Muscle layer of colon (tissue), 2 donors: ENCODE measurements around the gene BAZ1B.
A peak's percentile ranks its signal among the peaks of the same experiment; 100 is the strongest.
"Not testable (repeated sequence)": the region's sequence is repeated elsewhere in the genome, so short reads cannot be mapped to it uniquely, and the experiment has no call there.

Experiments
- H3K27ac ChIP-seq: one replicate; pipeline ENCODE4 v1.7.0; 2013; ENCODE audit warnings: low read depth, mild to moderate bottlenecking, low read length, moderate library complexity
- H3K27me3 ChIP-seq, 2 donors: one replicate each; pipeline ENCODE4 v1.7.0; 2013; ENCODE audit warnings: low read length in 2 of 2, mild to moderate bottlenecking in 2 of 2; ENCODE audit not compliant: insufficient read depth in 2 of 2, control insufficient read depth in 1 of 2
- H3K36me3 ChIP-seq: one replicate; pipeline ENCODE4 v1.7.0; 2013; ENCODE audit warnings: mild to moderate bottlenecking, low read length; ENCODE audit not compliant: insufficient read depth
- H3K4me1 ChIP-seq: one replicate; pipeline ENCODE4 v1.7.0; 2013; ENCODE audit warnings: mild to moderate bottlenecking, low read length; ENCODE audit not compliant: insufficient read depth
- H3K4me3 ChIP-seq, 2 donors: one replicate each; pipeline ENCODE4 v1.7.0; 2013; ENCODE audit warnings: low read length in 2 of 2, low read depth in 1 of 2, mild to moderate bottlenecking in 1 of 2, moderate library complexity in 1 of 2
- H3K9ac ChIP-seq: one replicate; pipeline ENCODE4 v1.7.0; 2013; ENCODE audit warnings: low read length
- H3K9me3 ChIP-seq: one replicate; pipeline ENCODE4 v1.7.0; 2013; ENCODE audit warnings: mild to moderate bottlenecking, low read length
- donor health status: abdominal sarcoma.
- donor health status: Adenocarcinoma of cecum.

Gene BAZ1B

GRCh38 chr7:73522105-73522872 is at the start of gene BAZ1B:
Gene BAZ1B (minus strand): TSS chr7:73522293. CDS start chr7:73521933, 360 bp downstream.
- H3K27me3 ChIP-seq, result no peaks in the 10 kb centered on the region
- H3K4me3 ChIP-seq, result peak within 1 kb of the TSS; percentile 49 to 55
- H3K27ac ChIP-seq, result peak within 1 kb of the TSS; percentile 91
- peak within 1 kb of the TSS; percentile 49 for H3K9ac ChIP-seq
- H3K4me1 ChIP-seq, result peaks cover 31% of the 10 kb centered on the region
- peaks cover under 1% of the 10 kb centered on the region for H3K36me3 ChIP-seq
- no peaks in the 10 kb centered on the region for H3K9me3 ChIP-seq

DNA sequence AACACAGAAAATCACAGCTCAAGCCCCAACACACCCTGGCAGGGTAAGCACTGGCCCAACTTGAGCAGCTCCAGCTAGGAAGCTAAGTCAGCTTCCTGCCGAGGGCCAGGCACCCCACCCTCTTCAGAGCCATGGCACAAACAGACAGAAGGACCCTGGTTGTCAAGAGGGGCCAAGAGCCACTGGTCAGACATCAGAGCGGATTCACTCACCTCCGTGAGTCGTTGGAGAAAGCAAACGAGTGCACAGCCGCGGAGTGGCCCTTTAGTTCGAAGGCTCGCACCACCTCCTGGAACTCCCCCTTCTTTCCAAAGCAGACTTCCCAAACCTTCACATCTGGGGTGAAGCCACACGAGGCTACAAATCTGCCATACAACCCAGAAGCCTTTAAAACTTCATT is 48.9 kb upstream of the BAZ1B start:
- H3K27me3 ChIP-seq, result no peaks in the 10 kb centered on the region
- H3K4me3 ChIP-seq, result no peak overlapping the region
- H3K36me3 ChIP-seq, result peaks cover 53% of the 10 kb centered on the region
- H3K27ac ChIP-seq, result no peak overlapping the region
- no peaks in the 10 kb centered on the region for H3K9me3 ChIP-seq
- H3K4me1 ChIP-seq, result no peaks in the 10 kb centered on the region
- no peak overlapping the region for H3K9ac ChIP-seq

- Histone ChIP-seq H3K27me3 (no peaks in the 10 kb centered on the region), H3K9ac (no peak overlapping the region), H3K4me1 (no peaks in the 10 kb centered on the region), H3K9me3 (no peaks in the 10 kb centered on the region), H3K36me3 (peaks cover 53% of the 10 kb centered on the region), H3K4me3 (no peak overlapping the region), H3K27ac (no peak overlapping the region)
Observed at GRCh38 chr7:73570521-73570920, 48.4 kb upstream of the BAZ1B start.

- Histone ChIP-seq H3K27me3 (no peaks in the 10 kb centered on the region), H3K9ac (no peak overlapping the region), H3K9me3 (no peaks in the 10 kb centered on the region), H3K27ac (no peak overlapping the region), H3K4me3 (no peak overlapping the region), H3K36me3 (peaks cover 48% of the 10 kb centered on the region), H3K4me1 (no peaks in the 10 kb centered on the region)
Observed at GRCh38 chr7:73569042-73569608, 47.0 kb upstream of the BAZ1B start.

- H3K27me3 ChIP-seq, result no peaks in the 10 kb centered on the region
- H3K9me3 ChIP-seq, result no peaks in the 10 kb centered on the region
- no peak overlapping the region for H3K9ac ChIP-seq
- H3K4me3 ChIP-seq, result no peak overlapping the region
- H3K27ac ChIP-seq, result no peak overlapping the region
- H3K36me3 ChIP-seq, result peaks cover 37% of the 10 kb centered on the region
- no peaks in the 10 kb centered on the region for H3K4me1 ChIP-seq
Observed at GRCh38 chr7:73567846-73568685, 46.0 kb upstream of the BAZ1B start.

DNA sequence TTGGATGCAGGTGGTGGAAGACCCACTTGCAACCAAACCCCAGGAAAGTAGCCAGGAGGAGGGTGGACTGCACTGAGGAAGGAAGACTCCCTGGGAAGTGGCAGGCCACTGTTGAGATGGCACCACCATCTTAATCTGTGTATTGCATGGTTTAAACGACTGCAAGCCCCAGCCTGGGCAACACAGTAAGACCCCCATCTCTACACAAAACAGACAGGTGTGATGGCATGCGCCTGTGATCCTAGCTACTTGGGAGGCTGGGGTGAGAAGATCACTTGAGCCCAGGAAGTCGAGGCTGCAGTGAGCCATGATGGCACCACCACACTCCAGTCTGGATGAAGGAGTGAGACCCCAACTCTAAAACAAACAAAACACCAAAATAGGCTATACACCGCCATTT is 45.0 kb upstream of the BAZ1B start:
- Histone ChIP-seq H3K9me3 (no peaks in the 10 kb centered on the region), H3K27ac (no peak overlapping the region)

GRCh38 chr7:73566431-73566830 is 44.3 kb upstream of the BAZ1B start:
- not testable (repeated sequence) for H3K4me3 ChIP-seq, H3K27ac ChIP-seq, H3K4me1 ChIP-seq, H3K9ac ChIP-seq, H3K9me3 ChIP-seq, H3K27me3 ChIP-seq
- peaks cover 22% of the 10 kb centered on the region for H3K36me3 ChIP-seq

More for the DNA sequence above, 45.0 kb upstream of the BAZ1B start:
- Histone ChIP-seq H3K4me1 (no peaks in the 10 kb centered on the region), H3K27me3 (no peaks in the 10 kb centered on the region), H3K9ac (no peak overlapping the region), H3K36me3 (peaks cover 28% of the 10 kb centered on the region), H3K4me3 (no peak overlapping the region)

- H3K4me3 ChIP-seq, result peak overlapping the region in 1 of 2 donors; percentile 39
- no peak overlapping the region for H3K9ac ChIP-seq
- H3K27ac ChIP-seq, result no peak overlapping the region
Observed at GRCh38 chr7:73565675-73566340, 43.7 kb upstream of the BAZ1B start.

DNA sequence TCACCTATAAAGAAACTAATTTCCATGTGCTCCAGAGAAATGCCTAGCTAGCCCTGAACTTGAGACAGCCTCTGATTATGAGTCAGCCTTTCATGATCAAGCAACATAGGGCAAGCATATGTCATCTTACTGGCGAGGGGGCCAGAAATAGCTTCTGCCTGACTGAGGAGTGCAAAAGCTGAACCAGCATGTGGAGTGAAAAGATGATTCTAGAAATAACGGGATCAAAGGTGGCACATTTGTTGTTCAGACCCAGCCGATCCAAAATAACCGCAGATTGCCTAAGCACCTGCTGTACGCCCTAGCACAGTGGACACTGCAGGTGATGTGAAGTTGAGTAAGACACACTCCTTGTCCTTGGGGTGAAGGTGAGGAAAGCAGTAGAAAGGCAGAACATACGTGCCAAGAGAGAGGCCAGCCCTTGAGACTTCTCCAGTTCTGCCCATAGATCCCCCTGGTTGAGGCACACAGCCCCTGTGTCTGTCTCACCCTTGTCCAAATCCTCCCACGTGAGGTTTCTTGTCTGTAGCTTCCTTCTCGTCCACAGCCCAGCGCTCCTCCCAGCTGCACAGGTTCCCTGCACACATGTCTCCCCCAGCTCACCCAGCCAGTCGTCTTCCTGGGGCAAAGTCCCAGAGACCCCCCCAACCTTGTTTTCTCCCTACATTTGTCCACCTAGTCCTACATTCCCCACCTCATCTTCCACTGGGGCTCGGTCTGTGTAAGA is 38.2 kb upstream of the BAZ1B start:
- no peak overlapping the region for H3K27ac ChIP-seq
- H3K4me1 ChIP-seq, result peaks cover 12% of the 10 kb centered on the region
- no peaks in the 10 kb centered on the region for H3K36me3 ChIP-seq
- H3K4me3 ChIP-seq, result no peak overlapping the region
- H3K27me3 ChIP-seq, result no peaks in the 10 kb centered on the region
- H3K9ac ChIP-seq, result no peak overlapping the region
- H3K9me3 ChIP-seq, result no peaks in the 10 kb centered on the region

More at GRCh38 chr7:73565675-73566340, 43.7 kb upstream of the BAZ1B start:
- Histone ChIP-seq H3K36me3 (peaks cover 16% of the 10 kb centered on the region), H3K9me3 (no peaks in the 10 kb centered on the region), H3K27me3 (no peaks in the 10 kb centered on the region), H3K4me1 (no peaks in the 10 kb centered on the region)

- Histone ChIP-seq H3K4me1 (peaks cover 23% of the 10 kb centered on the region), H3K9ac (peak within 1 kb of the TSS; percentile 90), H3K27ac (peak within 1 kb of the TSS; percentile 82), H3K4me3 (peak within 1 kb of the TSS; percentile 95 to 98), H3K36me3 (peaks cover 10% of the 10 kb centered on the region), H3K27me3 (no peaks in the 10 kb centered on the region), H3K9me3 (no peaks in the 10 kb centered on the region)
Observed at GRCh38 chr7:73557397-73558257, 35.5 kb upstream of the BAZ1B start, which contains the start of gene BCL7B. Gene BCL7B (minus strand): TSS chr7:73557690. CDS start chr7:73557578, 112 bp downstream.
